Measurements from ENCODE around the gene NKRF.

GRCh38 chrX:119640731-119641170 is 34.5 kb upstream of the NKRF start:
- TF ChIP-seq, protein P1, sequence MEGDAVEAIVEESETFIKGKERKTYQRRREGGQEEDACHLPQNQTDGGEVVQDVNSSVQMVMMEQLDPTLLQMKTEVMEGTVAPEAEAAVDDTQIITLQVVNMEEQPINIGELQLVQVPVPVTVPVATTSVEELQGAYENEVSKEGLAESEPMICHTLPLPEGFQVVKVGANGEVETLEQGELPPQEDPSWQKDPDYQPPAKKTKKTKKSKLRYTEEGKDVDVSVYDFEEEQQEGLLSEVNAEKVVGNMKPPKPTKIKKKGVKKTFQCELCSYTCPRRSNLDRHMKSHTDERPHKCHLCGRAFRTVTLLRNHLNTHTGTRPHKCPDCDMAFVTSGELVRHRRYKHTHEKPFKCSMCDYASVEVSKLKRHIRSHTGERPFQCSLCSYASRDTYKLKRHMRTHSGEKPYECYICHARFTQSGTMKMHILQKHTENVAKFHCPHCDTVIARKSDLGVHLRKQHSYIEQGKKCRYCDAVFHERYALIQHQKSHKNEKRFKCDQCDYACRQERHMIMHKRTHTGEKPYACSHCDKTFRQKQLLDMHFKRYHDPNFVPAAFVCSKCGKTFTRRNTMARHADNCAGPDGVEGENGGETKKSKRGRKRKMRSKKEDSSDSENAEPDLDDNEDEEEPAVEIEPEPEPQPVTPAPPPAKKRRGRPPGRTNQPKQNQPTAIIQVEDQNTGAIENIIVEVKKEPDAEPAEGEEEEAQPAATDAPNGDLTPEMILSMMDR (conservative IDR thresholded peaks at IDR 0.05; ENCODE audit: low read depth, low read length) = no peak
- TF ChIP-seq EZH2 (IDR thresholded peaks at IDR 0.05; ENCODE audit: low read length, unreplicated experiment) = no peak
- TF ChIP-seq EZH2phosphoT487 (IDR thresholded peaks at IDR 0.05; ENCODE audit: borderline replicate concordance, low read length) = no peak

All from PC-3 (cell line).